HG03064 (cell line): ENCODE measurements around the gene GADL1.

Experiments
- ATAC-seq: cut with Tn5 transposase; IDR thresholded peaks from one replicate; pipeline ENCODE4 v1.9.1; 2021; ENCODE audit warnings: low read depth; ENCODE audit not compliant: unreplicated experiment

Gene GADL1

DNA sequence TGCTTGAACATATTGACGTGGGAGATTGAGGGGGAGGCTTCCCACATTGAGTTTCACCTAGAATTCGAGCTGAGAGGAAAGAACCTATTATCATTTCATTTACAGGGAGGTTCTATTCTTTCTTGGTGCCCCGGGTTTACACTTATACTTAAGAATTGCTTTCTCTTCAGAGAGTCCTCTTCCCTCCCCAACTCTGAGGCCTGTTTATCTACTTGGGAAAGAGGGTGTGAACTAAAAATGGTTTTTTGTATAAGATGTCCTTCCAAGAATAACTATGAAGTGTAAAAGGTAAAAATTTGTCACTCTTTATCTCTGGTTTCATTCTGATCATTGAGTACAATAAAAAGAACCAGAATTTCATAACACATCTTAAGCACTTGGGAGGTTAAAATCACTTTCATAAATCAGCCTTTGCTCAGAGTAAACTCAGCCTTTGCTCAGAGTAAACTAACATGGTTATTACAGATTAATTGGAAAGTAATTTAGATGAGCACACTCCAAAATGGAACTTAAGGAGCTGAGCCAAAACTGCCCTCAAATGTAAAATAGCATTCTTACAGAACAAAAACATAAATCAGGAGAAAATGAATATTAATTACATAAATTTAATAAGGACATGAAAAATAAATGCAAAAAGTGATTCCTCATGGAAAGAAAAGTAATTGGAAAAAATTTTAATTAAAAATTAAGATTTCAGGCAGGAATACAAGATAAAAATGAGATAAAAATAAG, 75.2 kb downstream of the GADL1 start:
- ATAC-seq: no peak

DNA sequence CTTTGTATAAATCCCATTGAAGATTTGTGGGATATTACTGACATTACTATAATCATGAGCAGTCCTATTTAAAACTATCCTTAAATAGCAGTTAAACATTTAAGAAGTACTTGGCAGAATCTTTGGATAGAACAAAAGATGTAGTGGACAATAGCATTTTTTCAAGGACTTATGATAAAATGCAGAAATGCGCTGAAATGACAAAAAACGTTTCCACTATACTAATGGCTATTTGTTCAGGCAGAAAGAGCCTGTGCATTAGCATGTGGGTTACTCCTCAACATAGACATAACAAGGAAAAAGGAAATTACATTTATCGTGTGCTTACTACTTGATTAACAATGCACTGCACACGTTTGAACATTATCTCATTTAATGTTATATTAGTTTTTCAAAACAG, 80.7 kb downstream of the GADL1 start:
- ATAC-seq: no peak

DNA sequence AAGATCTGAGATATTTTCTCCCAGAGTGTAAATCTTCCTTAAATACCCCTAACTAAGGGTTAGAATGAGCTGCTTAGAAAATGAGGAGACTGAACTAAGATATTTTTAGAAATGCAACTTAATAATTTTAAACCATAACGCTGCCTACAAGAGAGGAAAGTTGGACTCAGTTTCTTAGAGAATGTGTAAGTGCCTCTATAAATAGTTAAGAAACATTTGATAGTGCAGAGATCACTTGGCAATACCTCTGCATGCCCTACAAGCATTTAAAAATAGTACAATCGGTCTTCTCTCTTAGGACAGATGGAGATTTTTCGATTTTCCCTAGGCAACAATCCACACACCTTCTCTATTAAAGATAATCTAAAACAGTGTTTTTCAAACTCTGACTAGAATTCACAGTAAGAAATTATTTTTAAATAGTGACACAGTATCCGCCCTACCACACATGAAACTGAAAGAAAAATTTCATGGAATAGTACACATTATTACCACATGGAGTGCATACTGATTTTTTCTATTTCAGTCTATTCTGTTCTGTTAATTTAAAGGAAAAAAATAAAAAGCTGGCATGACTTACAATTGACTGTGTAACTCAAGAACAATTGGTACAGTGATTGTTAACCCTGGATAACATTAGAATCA, 83.2 kb downstream of the GADL1 start:
- no peak for ATAC-seq

- no peak for ATAC-seq
These were observed 83.8 kb downstream of the GADL1 start for GRCh38 chr3:30810625-30811024.

DNA sequence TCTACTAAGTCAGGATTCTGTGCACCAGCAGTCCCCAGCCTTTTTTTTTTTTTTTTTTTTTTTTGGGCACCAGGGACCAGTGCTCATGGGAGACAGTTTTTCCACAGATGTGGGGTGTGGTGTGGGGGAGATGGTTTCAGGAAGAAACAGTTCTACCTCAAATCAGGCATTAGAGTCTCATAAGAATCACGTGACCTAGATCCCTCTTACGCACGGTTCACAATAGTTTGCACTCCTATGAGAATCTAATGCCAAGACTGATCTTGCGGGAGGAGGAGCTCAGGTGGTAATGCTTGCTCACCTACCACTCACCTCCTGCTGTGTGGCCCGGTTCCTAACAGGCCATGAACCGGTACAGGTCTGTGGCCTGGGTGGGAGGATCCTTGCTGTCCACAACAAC, 88.8 kb downstream of the GADL1 start:
- ATAC-seq: no peak

DNA sequence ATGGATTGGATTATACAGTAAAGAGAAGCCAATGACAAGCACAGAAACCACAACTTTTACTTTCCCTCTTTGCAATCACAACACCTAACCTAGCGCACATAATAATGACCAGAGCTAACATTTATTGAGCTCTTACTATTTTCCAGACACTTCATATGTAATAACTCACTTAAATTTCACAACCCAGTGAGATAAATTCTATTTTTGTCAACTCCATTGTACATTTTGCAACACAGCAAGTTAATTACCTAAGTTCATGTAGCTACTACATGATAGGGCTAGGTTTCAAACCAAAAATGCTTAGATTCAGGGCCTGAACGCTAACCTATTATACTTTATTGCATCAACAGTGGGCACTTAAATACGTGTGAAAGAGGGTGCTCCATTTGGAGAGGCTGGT, 89.5 kb downstream of the GADL1 start:
- ATAC-seq: no peak

DNA sequence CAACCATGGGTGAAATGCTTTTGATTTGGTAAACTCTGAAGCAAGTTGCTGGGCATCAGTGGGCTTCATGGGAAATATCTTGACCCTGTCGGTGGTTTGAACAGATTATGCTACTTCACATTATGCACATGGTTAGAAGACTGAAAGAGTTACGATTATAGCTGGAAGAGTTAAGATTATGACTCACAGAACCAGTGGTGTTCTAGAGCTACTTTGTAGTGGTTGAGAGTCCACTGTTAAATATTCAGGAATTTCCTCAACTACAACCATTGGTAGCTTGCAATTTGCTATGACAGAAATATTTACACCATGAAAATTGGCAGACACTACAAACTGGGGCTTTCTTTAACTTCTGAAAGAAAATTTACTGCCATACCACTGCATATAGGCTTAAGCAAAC, 99.3 kb downstream of the GADL1 start:
- ATAC-seq: no peak

DNA sequence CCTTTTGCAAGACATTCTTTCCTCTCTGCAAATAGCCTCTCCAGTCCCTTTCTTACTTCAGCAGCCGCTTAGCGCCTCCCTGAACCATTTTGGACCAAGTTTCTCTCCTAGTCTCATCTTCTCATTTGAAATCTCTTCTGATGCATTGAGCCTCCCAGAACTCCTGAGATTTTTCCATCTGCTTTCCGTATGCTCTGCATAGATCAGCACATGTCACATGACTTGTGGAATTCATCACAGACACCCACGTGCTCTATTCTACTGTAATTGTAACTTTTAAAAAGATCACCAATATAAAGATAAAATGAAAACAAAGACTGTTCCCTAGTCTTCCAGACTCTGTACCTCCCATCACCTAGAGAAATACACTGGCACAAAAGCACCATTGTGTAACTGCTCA, 100.7 kb downstream of the GADL1 start:
- ATAC-seq: no peak

GRCh38 chr3:30790150-30790549, 104.3 kb downstream of the GADL1 start:
- no peak for ATAC-seq

DNA sequence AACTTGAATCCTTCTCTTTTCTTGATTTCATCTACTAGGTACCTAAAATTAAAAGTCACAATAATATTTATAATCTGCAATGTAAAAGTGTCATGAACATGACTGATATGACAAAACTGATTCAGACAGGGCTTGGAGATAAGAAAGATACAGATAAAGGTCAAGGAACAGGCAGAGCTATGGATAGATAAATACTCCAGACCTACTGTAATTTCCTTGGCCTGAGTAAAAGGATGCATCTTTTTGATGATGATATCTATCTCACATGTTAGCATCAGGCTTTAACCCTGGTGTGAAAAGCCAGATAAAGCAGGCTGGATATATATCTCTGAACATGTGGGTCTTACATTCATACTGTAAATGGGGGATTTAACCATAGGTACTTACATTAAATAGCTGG, 108.1 kb downstream of the GADL1 start:
- no peak for ATAC-seq

DNA sequence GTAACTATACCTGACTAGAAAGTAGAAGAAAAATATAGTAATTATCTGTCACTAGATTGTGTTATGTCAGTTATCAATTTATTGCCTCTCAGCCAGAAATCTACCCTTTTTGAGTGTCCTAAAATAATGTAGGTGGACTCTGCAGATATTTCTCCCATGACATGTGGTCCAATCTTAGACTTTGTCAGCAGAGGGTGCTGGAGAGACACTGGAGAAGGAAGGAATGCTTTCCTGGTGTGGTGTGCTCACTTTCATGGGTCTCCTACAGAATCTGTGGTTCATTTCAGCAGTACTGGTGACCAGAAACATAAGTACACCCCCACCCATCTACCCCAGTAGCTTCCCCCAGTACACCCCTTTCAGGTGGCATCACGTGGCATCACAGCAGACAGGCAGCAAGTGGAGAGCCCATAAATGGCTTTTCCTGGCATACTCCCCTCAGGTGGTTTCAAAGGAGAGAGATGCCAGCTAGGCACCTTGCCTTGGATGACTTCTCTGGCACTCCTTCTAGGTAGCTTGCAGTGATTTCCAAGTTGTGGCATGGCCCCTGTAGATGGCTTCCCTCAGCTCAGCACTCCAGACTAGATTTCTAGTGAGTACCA, 114.7 kb downstream of the GADL1 start:
- no peak for ATAC-seq

GRCh38 chr3:30778933-30779332, 115.5 kb downstream of the GADL1 start:
- no peak for ATAC-seq

GRCh38 chr3:30777426-30778113, 116.9 kb downstream of the GADL1 start:
- ATAC-seq: no peak

DNA sequence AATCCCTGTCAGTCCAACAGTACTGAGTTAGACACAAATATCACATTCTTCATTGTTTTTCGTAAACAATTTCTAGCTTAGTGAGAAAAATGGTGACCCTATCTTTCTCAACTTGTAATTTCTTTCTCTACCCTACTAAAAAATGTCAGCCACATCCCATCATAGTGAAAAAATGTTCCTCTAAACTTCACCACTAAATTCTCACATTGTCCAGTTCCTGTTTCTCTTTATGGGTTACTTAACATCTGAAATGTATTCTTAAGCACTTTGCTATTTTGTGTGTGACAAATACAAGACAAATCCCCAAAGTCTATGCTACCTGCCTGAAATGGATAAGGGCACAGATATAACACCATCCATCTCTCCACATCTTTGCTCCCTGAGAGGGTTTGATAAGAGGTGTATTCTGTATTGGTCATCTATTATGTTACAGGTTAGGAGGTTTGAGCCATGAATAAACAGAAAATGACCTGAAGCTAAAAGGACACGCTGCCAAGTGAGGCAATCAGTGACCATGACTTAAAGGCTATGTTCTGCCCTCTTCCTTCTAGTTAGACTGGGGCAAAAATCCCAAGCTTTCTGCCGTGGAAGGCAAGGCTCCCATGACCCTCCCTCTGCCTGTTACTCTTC, 118.2 kb downstream of the GADL1 start:
- ATAC-seq: no peak

DNA sequence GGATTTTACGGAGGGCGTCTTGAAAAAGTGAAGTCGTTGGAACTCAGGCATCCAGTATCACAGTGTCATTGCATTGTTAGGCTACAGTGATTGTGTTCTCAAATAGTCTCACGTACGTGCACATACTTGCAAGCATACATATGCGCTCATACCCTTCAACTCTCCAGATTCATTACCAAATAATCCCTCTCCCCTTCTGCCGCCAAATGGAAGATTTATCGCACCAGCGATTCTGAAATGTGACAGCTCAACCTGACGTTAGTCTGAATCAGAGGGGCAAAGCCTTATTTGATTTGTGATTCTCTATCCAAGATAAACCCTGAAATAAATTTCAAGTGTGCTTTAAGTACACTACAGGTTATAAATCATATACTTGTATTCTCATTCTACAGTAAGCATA, 119.4 kb downstream of the GADL1 start:
- no peak for ATAC-seq

DNA sequence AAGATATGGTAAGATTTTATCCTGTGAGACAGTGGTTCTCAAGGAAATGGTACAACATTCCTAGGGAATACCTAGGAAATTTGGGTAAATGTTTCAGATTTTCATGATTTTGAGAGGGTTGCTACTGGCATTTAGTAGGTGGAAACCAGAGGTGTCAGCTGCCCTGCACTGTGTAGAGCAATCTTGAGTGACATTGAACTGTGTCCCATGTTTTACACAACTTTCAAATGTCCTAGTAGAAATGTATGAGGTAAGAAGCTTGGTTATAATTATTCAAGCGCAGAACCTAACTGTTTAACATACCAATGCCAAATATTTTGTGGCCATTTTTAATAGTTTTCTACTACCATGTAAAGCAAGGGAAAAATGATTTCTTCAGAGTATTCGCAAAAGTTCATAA, 120.4 kb downstream of the GADL1 start:
- ATAC-seq: no peak

- ATAC-seq: no peak
These were observed 124.1 kb downstream of the GADL1 start for GRCh38 chr3:30770387-30770786.

GRCh38 chr3:30768703-30769550, 125.5 kb downstream of the GADL1 start:
- no peak for ATAC-seq

GRCh38 chr3:30768046-30768445, 126.4 kb downstream of the GADL1 start:
- ATAC-seq: no peak

GRCh38 chr3:30766522-30766921, 127.9 kb downstream of the GADL1 start:
- no peak for ATAC-seq
